HepG2 (cell line): ENCODE data around the gene BAMBI. TPM values are rescaled to one million over a fixed set of nuclear protein-coding genes. Genes with fewer than 3 reads are reported as not detected.

Source experiments
- BCL6 ChIP-seq: IDR thresholded peaks from 2 replicates; pipeline ENCODE4 v1.6.1; 2016; ENCODE audit warnings: missing genetic modification reagents, missing compliant biosample characterization
- CHCHD3 ChIP-seq: sonication (generic); formaldehyde crosslinking; IDR thresholded peaks from 2 replicates; pipeline ENCODE4 v1.8.0; 2022; ENCODE audit warnings: mild to moderate bottlenecking, missing genetic modification reagents, moderate library complexity
- FLYWCH1 ChIP-seq: sonication (generic); formaldehyde crosslinking; IDR thresholded peaks from 2 replicates; pipeline ENCODE4 v1.8.1; 2023; ENCODE audit warnings: mild to moderate bottlenecking, missing genetic modification reagents
- FUBP1 ChIP-seq: sonication (generic); formaldehyde crosslinking; IDR thresholded peaks from 2 replicates; pipeline ENCODE4 v1.5.1; 2020; ENCODE audit warnings: missing genetic modification reagents, mild to moderate bottlenecking, borderline replicate concordance
- KAT8 ChIP-seq: IDR thresholded peaks from 2 replicates; pipeline ENCODE4 v1.6.1; 2016; ENCODE audit warnings: missing genetic modification reagents, missing compliant biosample characterization
- KLF16 ChIP-seq, 2 experiments: sonication (generic) in 1 of 2; formaldehyde crosslinking in 1 of 2; IDR thresholded peaks; 2 replicates each; pipeline versions ENCODE4 v1.6.1 to v1.8.0; 2016 to 2023; ENCODE audit warnings: missing genetic modification reagents in 2 of 2, missing compliant biosample characterization in 1 of 2
- MTF2 ChIP-seq: sonication (generic); formaldehyde crosslinking; IDR thresholded peaks from 2 replicates; pipeline ENCODE4 v1.5.0; 2020; ENCODE audit warnings: missing genetic modification reagents, borderline replicate concordance
- NFE2L2 ChIP-seq: fragments of 150-350 bp; IDR thresholded peaks from 2 replicates; pipeline ENCODE4 v1.6.1; 2014; ENCODE audit warnings: low read length
- NFIB ChIP-seq: sonication (generic); formaldehyde crosslinking; IDR thresholded peaks from 2 replicates; pipeline ENCODE4 v1.9.0; 2021; ENCODE audit warnings: missing genetic modification reagents, mild to moderate bottlenecking, borderline replicate concordance
- PRMT3 ChIP-seq: sonication (generic); formaldehyde crosslinking; IDR thresholded peaks from 2 replicates; pipeline ENCODE4 v1.8.1; 2022; ENCODE audit warnings: low read depth, mild to moderate bottlenecking, moderate library complexity, missing genetic modification reagents, borderline replicate concordance
- SIX1 ChIP-seq: sonication (generic); formaldehyde crosslinking; IDR thresholded peaks from 2 replicates; pipeline ENCODE4 v1.4.0; 2020; ENCODE audit warnings: missing genetic modification reagents, borderline replicate concordance
- SP5 ChIP-seq: IDR thresholded peaks from 2 replicates; pipeline ENCODE4 v1.6.1; 2016; ENCODE audit warnings: low read depth, borderline replicate concordance
- ZBTB7A ChIP-seq: sonication (generic); formaldehyde crosslinking; IDR thresholded peaks from 2 replicates; pipeline ENCODE4 v1.8.0; 2022; ENCODE audit warnings: mild to moderate bottlenecking, missing genetic modification reagents
- ZFP82 ChIP-seq: sonication (generic); formaldehyde crosslinking; IDR thresholded peaks from 2 replicates; pipeline ENCODE4 v1.5.1; 2020; ENCODE audit warnings: mild to moderate bottlenecking, missing genetic modification reagents, borderline replicate concordance
- ZKSCAN1 ChIP-seq: fragments of 150-350 bp; IDR thresholded peaks from 2 replicates; pipeline ENCODE4 v1.6.1; 2014; ENCODE audit warnings: low read length
- ZNF326 ChIP-seq: sonication (generic); formaldehyde crosslinking; IDR thresholded peaks from 2 replicates; pipeline ENCODE4 v1.4.0; 2020; ENCODE audit warnings: missing genetic modification reagents, borderline replicate concordance
- ZNF333 ChIP-seq: sonication (generic); formaldehyde crosslinking; IDR thresholded peaks from 2 replicates; pipeline ENCODE4 v1.4.0; 2020; ENCODE audit warnings: mild to moderate bottlenecking, missing genetic modification reagents, borderline replicate concordance
- ZNF558 ChIP-seq: sonication (generic); formaldehyde crosslinking; IDR thresholded peaks from 2 replicates; pipeline ENCODE4 v1.9.0; 2022; ENCODE audit warnings: mild to moderate bottlenecking, missing genetic modification reagents, borderline replicate concordance
- ZNF777 ChIP-seq: sonication (generic); formaldehyde crosslinking; IDR thresholded peaks from 2 replicates; pipeline ENCODE4 v1.4.0; 2020; ENCODE audit warnings: missing genetic modification reagents
- ZNF879 ChIP-seq: sonication (generic); formaldehyde crosslinking; IDR thresholded peaks from 2 replicates; pipeline ENCODE4 v1.8.1; 2023; ENCODE audit warnings: missing genetic modification reagents
- ZNF883 ChIP-seq: sonication (generic); formaldehyde crosslinking; IDR thresholded peaks from 2 replicates; pipeline ENCODE4 v1.5.1; 2020; ENCODE audit warnings: mild to moderate bottlenecking, missing genetic modification reagents; ENCODE audit errors: not compliant biosample characterization
- polyA plus RNA-seq, 8 experiments: library from polyadenylated mRNA; depleted of rRNA in 3 of 8; stranded (reverse) in 7 of 8; unstranded in 1 of 8; fragments of >200 nt; fragmentation: Illumina TruSeq in 4 of 8; extraction: Trizol in 4 of 8; gene quantifications; 2 replicates each; pipeline versions ENCODE4 v1.2.1 to v1.2.3, GENCODE V29; 2011 to 2016; ENCODE audit warnings: low read depth in 4 of 8, missing spikeins in 1 of 8, mixed read lengths in 1 of 8; ENCODE audit not compliant: insufficient read depth in 1 of 8
- total RNA-seq, 5 experiments: library from RNA; depleted of rRNA; stranded (reverse); fragments of >200 nt; fragmentation: Illumina TruSeq; extraction: Trizol; gene quantifications; 2 replicates each; pipeline ENCODE4 v1.2.3, GENCODE V29; 2016; ENCODE audit warnings: low read depth in 1 of 5
- TF ChIP-seq, protein P1 (sequence below): sonication (generic); formaldehyde crosslinking; IDR thresholded peaks from 2 replicates; pipeline ENCODE4 v1.4.0; 2020; ENCODE audit warnings: missing genetic modification reagents

BAMBI gene
- total and polyA plus RNA-seq, 2 of the 13 experiments (the other 11 are each of a cell fraction or from before 2014, with no cell fraction given): 12.0 to 23.6 TPM

GRCh38 chr10:28722065-28722803 is 44.9 kb downstream of the BAMBI start (continued):
- TF ChIP-seq, protein P1, sequence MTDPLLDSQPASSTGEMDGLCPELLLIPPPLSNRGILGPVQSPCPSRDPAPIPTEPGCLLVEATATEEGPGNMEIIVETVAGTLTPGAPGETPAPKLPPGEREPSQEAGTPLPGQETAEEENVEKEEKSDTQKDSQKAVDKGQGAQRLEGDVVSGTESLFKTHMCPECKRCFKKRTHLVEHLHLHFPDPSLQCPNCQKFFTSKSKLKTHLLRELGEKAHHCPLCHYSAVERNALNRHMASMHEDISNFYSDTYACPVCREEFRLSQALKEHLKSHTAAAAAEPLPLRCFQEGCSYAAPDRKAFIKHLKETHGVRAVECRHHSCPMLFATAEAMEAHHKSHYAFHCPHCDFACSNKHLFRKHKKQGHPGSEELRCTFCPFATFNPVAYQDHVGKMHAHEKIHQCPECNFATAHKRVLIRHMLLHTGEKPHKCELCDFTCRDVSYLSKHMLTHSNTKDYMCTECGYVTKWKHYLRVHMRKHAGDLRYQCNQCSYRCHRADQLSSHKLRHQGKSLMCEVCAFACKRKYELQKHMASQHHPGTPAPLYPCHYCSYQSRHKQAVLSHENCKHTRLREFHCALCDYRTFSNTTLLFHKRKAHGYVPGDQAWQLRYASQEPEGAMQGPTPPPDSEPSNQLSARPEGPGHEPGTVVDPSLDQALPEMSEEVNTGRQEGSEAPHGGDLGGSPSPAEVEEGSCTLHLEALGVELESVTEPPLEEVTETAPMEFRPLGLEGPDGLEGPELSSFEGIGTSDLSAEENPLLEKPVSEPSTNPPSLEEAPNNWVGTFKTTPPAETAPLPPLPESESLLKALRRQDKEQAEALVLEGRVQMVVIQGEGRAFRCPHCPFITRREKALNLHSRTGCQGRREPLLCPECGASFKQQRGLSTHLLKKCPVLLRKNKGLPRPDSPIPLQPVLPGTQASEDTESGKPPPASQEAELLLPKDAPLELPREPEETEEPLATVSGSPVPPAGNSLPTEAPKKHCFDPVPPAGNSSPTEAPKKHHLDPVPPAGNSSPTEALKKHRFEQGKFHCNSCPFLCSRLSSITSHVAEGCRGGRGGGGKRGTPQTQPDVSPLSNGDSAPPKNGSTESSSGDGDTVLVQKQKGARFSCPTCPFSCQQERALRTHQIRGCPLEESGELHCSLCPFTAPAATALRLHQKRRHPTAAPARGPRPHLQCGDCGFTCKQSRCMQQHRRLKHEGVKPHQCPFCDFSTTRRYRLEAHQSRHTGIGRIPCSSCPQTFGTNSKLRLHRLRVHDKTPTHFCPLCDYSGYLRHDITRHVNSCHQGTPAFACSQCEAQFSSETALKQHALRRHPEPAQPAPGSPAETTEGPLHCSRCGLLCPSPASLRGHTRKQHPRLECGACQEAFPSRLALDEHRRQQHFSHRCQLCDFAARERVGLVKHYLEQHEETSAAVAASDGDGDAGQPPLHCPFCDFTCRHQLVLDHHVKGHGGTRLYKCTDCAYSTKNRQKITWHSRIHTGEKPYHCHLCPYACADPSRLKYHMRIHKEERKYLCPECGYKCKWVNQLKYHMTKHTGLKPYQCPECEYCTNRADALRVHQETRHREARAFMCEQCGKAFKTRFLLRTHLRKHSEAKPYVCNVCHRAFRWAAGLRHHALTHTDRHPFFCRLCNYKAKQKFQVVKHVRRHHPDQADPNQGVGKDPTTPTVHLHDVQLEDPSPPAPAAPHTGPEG (CRISPR knock-in tag): peak; percentile 98
- TF ChIP-seq ZNF777: no peak; the same call in 1 of the 2 replicates
- no peak for TF ChIP-seq ZFP82 (CRISPR knock-in tag)
- TF ChIP-seq ZNF558 (CRISPR knock-in tag): no peak
- TF ChIP-seq NFE2L2: no peak
- TF ChIP-seq FLYWCH1 (CRISPR knock-in tag): no peak
- no peak for TF ChIP-seq ZNF879
- no peak for TF ChIP-seq CHCHD3
- peak; percentile 25 for TF ChIP-seq ZNF883 (CRISPR knock-in tag)
- no peak for TF ChIP-seq ZNF333
- no peak for TF ChIP-seq SP5
- TF ChIP-seq ZKSCAN1: no peak
- no peak for TF ChIP-seq BCL6 (CRISPR knock-in tag)
- no peak for TF ChIP-seq KAT8 (CRISPR knock-in tag)
- no peak for TF ChIP-seq NFIB
- TF ChIP-seq KLF16 (CRISPR knock-in tag; IDR thresholded peaks at IDR 0.05): no peak
- no peak for TF ChIP-seq ZNF326 (CRISPR knock-in tag)
- TF ChIP-seq ZBTB7A (CRISPR knock-in tag): no peak
- TF ChIP-seq PRMT3: no peak
- no peak for TF ChIP-seq FUBP1 (CRISPR knock-in tag)
- TF ChIP-seq MTF2 (CRISPR knock-in tag): no peak
- no peak for TF ChIP-seq SIX1 (CRISPR knock-in tag)
